ENCODE measurements around the gene OR7G3. TPM values are rescaled to one million over a fixed set of nuclear protein-coding genes. Genes with fewer than 3 reads are reported as not detected.

OR7G3 gene
- total and polyA plus RNA-seq, 2 of the 8 experiments (the other 6 are each of a cell fraction or from before 2014, with no cell fraction given), result not detected

DNA sequence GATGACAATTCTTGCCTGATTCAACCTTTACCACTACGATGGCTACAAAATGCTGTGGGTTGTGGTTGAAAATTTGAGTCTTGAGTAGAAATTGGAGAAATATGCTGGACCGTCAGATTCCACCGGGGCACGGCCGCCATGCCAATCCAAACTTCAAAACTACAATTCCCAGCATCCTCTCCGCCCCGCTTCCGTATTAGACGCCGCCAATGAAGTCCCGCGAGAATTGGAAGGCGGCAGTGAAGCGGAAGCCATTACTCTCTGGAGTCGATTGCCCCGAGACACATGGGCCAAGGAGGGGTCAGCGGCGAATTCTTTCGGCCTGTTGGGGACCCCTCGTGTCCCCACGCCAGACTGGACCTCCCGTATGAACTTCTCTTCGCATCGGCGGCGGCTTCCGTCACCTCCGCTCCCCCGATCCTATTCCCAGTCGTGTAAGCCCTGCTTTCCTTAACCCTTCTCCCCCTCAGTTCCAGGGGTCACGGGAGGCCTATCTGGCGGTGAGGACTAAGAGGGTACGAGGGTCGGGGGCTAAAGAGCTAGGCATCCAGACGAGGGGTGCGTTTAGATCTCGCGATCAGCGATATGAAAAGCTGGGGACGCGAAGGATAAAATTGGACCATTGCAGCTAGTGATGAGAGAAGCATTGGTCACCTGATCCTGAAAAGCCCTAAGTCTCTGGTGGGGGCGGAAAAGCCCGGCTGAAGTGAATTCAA is 13.6 kb upstream of the OR7G3 start, which contains the start of gene ZNF317:
Gene ZNF317 (plus strand): TSS at position 239 of the 716 bp plus-strand sequence. CDS start 15,620 bp downstream, outside the sequence.
- H2BK5ac ChIP-seq (ENCODE audit: low read depth, low read length), result peak within 1 kb of the TSS; percentile 99
- no peaks in the 10 kb centered on the region for H3K27me3 ChIP-seq (replicated peaks in 1 of 4; ENCODE audit: control insufficient read depth in 3 of 4, extremely low read depth in 1 of 4, insufficient read depth in 3 of 4, low read length in 3 of 4)
- DNase-seq (ENCODE audit: low read depth in 1 of 2, low spot score in 2 of 2) (peak; percentile 38 to 84), FAIRE-seq (peak; percentile 78)
- peak within 1 kb of the TSS; percentile 78 for H4K91ac ChIP-seq (replicated peaks; ENCODE audit: insufficient read length, low read length)
- H3K18ac ChIP-seq (ENCODE audit: extremely low read depth, low read length), result peak within 1 kb of the TSS; percentile 93
- H4K20me1 ChIP-seq (replicated peaks in 1 of 2; ENCODE audit: control insufficient read depth in 1 of 2, insufficient read depth in 2 of 2, low read length in 2 of 2), result no peaks in the 10 kb centered on the region
- H3K4me2 ChIP-seq (ENCODE audit: insufficient read depth in 1 of 2, low read depth in 2 of 2, low read length in 2 of 2), result peak within 1 kb of the TSS; percentile 70 to 91
- H2BK15ac ChIP-seq (ENCODE audit: low read length), result 0 out of 2 replicates have a peak within 1 kb of the TSS, but pooled peaks have one; percentile 84
- CTCF ChIA-PET (ENCODE audit: partially characterized antibody), result interaction anchor here (0.7 kb wide), 1 partner anchor 700 kb away, joined by 3 read pairs; no protein-coding TSS in a partner anchor
- H3K79me2 ChIP-seq (ENCODE audit: control insufficient read depth in 1 of 2, insufficient read depth in 2 of 2, low read length in 2 of 2), result peaks cover 24 to 51% of the 10 kb centered on the region in 2 experiments
- no peak within 1 kb of the TSS for H2BK20ac ChIP-seq (ENCODE audit: low read length)
- H3K27ac ChIP-seq (ENCODE audit: low read depth, low read length), result peak within 1 kb of the TSS; percentile 98
- peak within 1 kb of the TSS; percentile 95 to 99 (median 98) for H3K4me3 ChIP-seq (ENCODE audit: extremely low read depth in 1 of 4, insufficient read depth in 2 of 4, low read depth in 3 of 4, low read length in 4 of 4)
- H2AFZ ChIP-seq (ENCODE audit: low read length), result peak within 1 kb of the TSS; percentile 100
- peak within 1 kb of the TSS; percentile 60 for H4K5ac ChIP-seq (ENCODE audit: insufficient read length, low read depth, low read length)
- H3K23me2 ChIP-seq (ENCODE audit: low read depth, low read length), result peaks cover 3% of the 10 kb centered on the region; the same call in 1 of the 2 replicates
- H3K14ac ChIP-seq (ENCODE audit: insufficient read length), result no peak within 1 kb of the TSS
- peak within 1 kb of the TSS; percentile 97; the same call in 1 of the 2 replicates for H4K8ac ChIP-seq (ENCODE audit: extremely low read depth, insufficient read depth, low read length)
- peaks cover 0 to 6% (median 2%) of the 10 kb centered on the region in 4 experiments; a peak in 2 of 8 replicates for H3K36me3 ChIP-seq (ENCODE audit: control insufficient read depth in 2 of 4, insufficient read depth in 4 of 4, low read length in 3 of 4)
- peak within 1 kb of the TSS; percentile 63 for H3K4ac ChIP-seq (replicated peaks; ENCODE audit: insufficient read length, low read depth, low read length)
- no peaks in the 10 kb centered on the region for H3K4me1 ChIP-seq (replicated peaks in 1 of 4; ENCODE audit: control insufficient read depth in 3 of 4, insufficient read depth in 4 of 4, low read length in 3 of 4)
- POLR2A ChIA-PET (ENCODE audit: partially characterized antibody), result interaction anchor here (0.6 to 1.4 kb wide), 7 partner anchors 11 to 679 kb away, joined by 3 to 4 read pairs (median 3); partner anchors contain the start of genes FBXL12, ZNF266 and ZNF699
- peak within 1 kb of the TSS; percentile 73 for H3K56ac ChIP-seq (replicated peaks; ENCODE audit: insufficient read length, low read depth, low read length)
- no peak within 1 kb of the TSS for H2AK5ac ChIP-seq (ENCODE audit: low read depth, low read length)
- H3K9me3 ChIP-seq (ENCODE audit: insufficient read depth in 2 of 2, low read depth in 1 of 2, low read length in 1 of 2), result peaks cover 0 to 10% of the 10 kb centered on the region in 2 experiments; a peak in 2 of 4 replicates
- H2BK12ac ChIP-seq (ENCODE audit: low read depth, low read length), result peak within 1 kb of the TSS; percentile 51; the same call in 1 of the 2 replicates
- no peak within 1 kb of the TSS for H2BK120ac ChIP-seq (replicated peaks; ENCODE audit: low read depth, low read length)
- 2% methylated on average over 41 of the region's 43 CpGs; no CpG with 5 or more reads in 1 of the 2 experiments for WGBS, 2 experiments (ENCODE audit: extremely low coverage in 1 of 2, insufficient coverage in 1 of 2, insufficient read length in 1 of 2, insufficient replicate concordance in 2 of 2, low coverage in 1 of 2, low lambda C conversion rate in 2 of 2, missing lambda C conversion rate in 1 of 2)
- no peaks in the 10 kb centered on the region for H3K79me1 ChIP-seq (ENCODE audit: low read depth, low read length)
- no peak within 1 kb of the TSS for H3K23ac ChIP-seq (ENCODE audit: insufficient read length)
- H3K9ac ChIP-seq (replicated peaks in 1 of 4; ENCODE audit: extremely low read depth in 1 of 4, low read depth in 3 of 4, low read length in 3 of 4), result peak within 1 kb of the TSS; percentile 97 to 99 (median 98)
- TF ChIP-seq KDM4A (IDR thresholded peaks at IDR 0.05; ENCODE audit: low read depth, low read length, severe bottlenecking), result peak; percentile 57

Data from H1 (cell line).